ENCODE measurements around the gene ZNF180. TPM values are rescaled to one million over a fixed set of nuclear protein-coding genes. Genes with fewer than 3 reads are reported as not detected.

The ZNF180 gene
- total RNA-seq, 4 donors from 2014 or later = 7.8 to 28.1 (median 15.1) TPM

DNA sequence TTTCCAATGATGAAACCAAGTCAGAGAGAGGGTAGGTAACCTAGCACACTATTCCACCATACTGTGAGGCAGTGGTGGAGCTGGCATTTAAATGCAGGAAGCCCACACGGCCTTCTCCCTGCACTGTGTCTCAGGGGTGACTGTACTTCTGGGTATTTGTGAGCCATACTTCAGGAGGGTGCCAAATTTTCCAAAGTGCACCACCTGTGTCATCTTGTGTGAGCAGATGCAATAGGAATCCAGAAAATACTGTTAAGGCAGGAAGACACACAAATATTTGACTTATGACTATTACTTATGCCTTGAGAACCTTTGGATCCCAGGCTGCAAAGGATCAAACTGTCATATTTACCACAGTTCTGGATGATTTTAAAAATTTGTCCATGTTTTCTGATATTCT is 69.4 kb downstream of the ZNF180 start:
- Histone ChIP-seq H3K36me3 (peaks cover 0 to 18% (median 0%) of the 10 kb centered on the region in 3 donors), H3K27me3 (no peaks in the 10 kb centered on the region), H3K4me1 (no peaks in the 10 kb centered on the region), H3K27ac (no peak overlapping the region), H3K9me3 (peaks cover 0 to 81% (median 6%) of the 10 kb centered on the region in 4 donors), H3K4me3 (no peak overlapping the region)
- no peak for DNase-seq
- TF ChIP-seq, protein P1, sequence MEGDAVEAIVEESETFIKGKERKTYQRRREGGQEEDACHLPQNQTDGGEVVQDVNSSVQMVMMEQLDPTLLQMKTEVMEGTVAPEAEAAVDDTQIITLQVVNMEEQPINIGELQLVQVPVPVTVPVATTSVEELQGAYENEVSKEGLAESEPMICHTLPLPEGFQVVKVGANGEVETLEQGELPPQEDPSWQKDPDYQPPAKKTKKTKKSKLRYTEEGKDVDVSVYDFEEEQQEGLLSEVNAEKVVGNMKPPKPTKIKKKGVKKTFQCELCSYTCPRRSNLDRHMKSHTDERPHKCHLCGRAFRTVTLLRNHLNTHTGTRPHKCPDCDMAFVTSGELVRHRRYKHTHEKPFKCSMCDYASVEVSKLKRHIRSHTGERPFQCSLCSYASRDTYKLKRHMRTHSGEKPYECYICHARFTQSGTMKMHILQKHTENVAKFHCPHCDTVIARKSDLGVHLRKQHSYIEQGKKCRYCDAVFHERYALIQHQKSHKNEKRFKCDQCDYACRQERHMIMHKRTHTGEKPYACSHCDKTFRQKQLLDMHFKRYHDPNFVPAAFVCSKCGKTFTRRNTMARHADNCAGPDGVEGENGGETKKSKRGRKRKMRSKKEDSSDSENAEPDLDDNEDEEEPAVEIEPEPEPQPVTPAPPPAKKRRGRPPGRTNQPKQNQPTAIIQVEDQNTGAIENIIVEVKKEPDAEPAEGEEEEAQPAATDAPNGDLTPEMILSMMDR (IDR thresholded peaks at IDR 0.05) = no peak
- no peak for TF ChIP-seq POLR2A (IDR thresholded peaks at IDR 0.05)

Other genes with a start within 250 kb of the ZNF180 start
- 1 to 10 TPM; 1.2 to 2.5 (median 1.6) TPM for gene ZNF233, start 240.6 kb downstream of the ZNF180 start, total RNA-seq
- gene ZNF235, start 195.5 kb downstream of the ZNF180 start, total RNA-seq = 10 to 100 TPM in 1 of 4 donors, 1 to 10 TPM in 3; 7.4 to 11.0 (median 9.3) TPM
- 1 to 10 TPM; 2.6 to 9.1 (median 6.3) TPM for gene ZNF112, start 143.8 kb downstream of the ZNF180 start, total RNA-seq
- 1 to 10 TPM in 1 of 4 donors, under 1 TPM in 2, not detected in 1; 0.18 to 5.6 (median 0.47) TPM for gene ZNF285, start 98.9 kb downstream of the ZNF180 start, total RNA-seq
- gene ZNF229, start 52.0 kb downstream of the ZNF180 start, total RNA-seq = 1 to 10 TPM in 1 of 4 donors, under 1 TPM in 3; 0.53 to 3.8 (median 0.68) TPM
- gene CEACAM20, start 29.2 kb upstream of the ZNF180 start, total RNA-seq = 100 to 1,000 TPM in 3 of 4 donors, 1 to 10 TPM in 1; 5.0 to 490 (median 163) TPM
- gene IGSF23, start 113.0 kb upstream of the ZNF180 start, total RNA-seq = 10 to 100 TPM in 2 of 4 donors, 1 to 10 TPM in 1, not detected in 1; 7.5 to 20.7 (median 11.0) TPM
- 10 to 100 TPM; 21.7 to 49.3 (median 40.0) TPM for gene PVR, start 143.4 kb upstream of the ZNF180 start, total RNA-seq
- 10 to 100 TPM in 3 of 4 donors, 1 to 10 TPM in 1; 4.4 to 16.9 (median 13.3) TPM for gene CEACAM19, start 171.0 kb upstream of the ZNF180 start, total RNA-seq
- gene CEACAM16, start 198.6 kb upstream of the ZNF180 start, total RNA-seq = not detected
- 100 to 1,000 TPM in 3 of 4 donors, 10 to 100 TPM in 1; 45.4 to 136 (median 119) TPM for gene BCL3, start 248.2 kb upstream of the ZNF180 start, total RNA-seq